PFSK-1 (cell line): Measurements from ENCODE around the gene MRPL54.

Source experiments
- FOXP2 ChIP-seq: optimal IDR thresholded peaks from 2 replicates; pipeline ENCODE3; 2011; ENCODE audit warnings: borderline replicate concordance, control low read depth, inconsistent platforms; ENCODE audit not compliant: insufficient read depth; ENCODE audit errors: extremely low read length, extremely low read depth
- POLR2AphosphoS5 ChIP-seq: IDR thresholded peaks from 2 replicates; pipeline ENCODE4 v1.6.1; 2012; ENCODE audit warnings: low read depth, mild to moderate bottlenecking, control low read depth, low read length, moderate library complexity
- REST ChIP-seq, 2 experiments: IDR thresholded peaks; 2 replicates each; pipeline versions ENCODE4 v1.6.1 to v1.8.0; 2011 to 2012; ENCODE audit warnings: low read depth in 2 of 2, low read length in 2 of 2, control low read depth in 1 of 2, inconsistent platforms in 1 of 2, mild to moderate bottlenecking in 1 of 2, moderate library complexity in 1 of 2; ENCODE audit not compliant: insufficient read depth in 1 of 2
- SIN3A ChIP-seq: IDR thresholded peaks from 2 replicates; pipeline ENCODE4 v1.6.1; 2012; ENCODE audit warnings: mild to moderate bottlenecking, low read length, moderate library complexity, borderline replicate concordance; ENCODE audit not compliant: insufficient read depth
- TAF1 ChIP-seq: IDR thresholded peaks from 2 replicates; pipeline ENCODE4 v1.6.1; 2012; ENCODE audit warnings: low read length, control low read depth, borderline replicate concordance; ENCODE audit not compliant: insufficient read depth

MRPL54 gene

GRCh38 chr19:3734310-3734600, 28.2 kb upstream of the MRPL54 start:
- TF ChIP-seq REST (IDR thresholded peaks at IDR 0.05; ENCODE audit: insufficient read depth in 1 of 2, low read depth in 2 of 2, low read length in 2 of 2) (no peak), FOXP2 (no peak), TAF1 (no peak), SIN3A (no peak), POLR2AphosphoS5 (no peak)

- no peak for TF ChIP-seq TAF1
- no peak for TF ChIP-seq FOXP2
- no peak for TF ChIP-seq POLR2AphosphoS5
- no peak for TF ChIP-seq SIN3A
These were observed 26.3 kb upstream of the MRPL54 start for GRCh38 chr19:3736106-3736724.

GRCh38 chr19:3737487-3738205, 24.8 kb upstream of the MRPL54 start:
- TF ChIP-seq FOXP2: no peak
- TF ChIP-seq REST (IDR thresholded peaks at IDR 0.05; ENCODE audit: insufficient read depth in 1 of 2, low read depth in 2 of 2, low read length in 2 of 2): no peak
- no peak for TF ChIP-seq POLR2AphosphoS5
- TF ChIP-seq TAF1: no peak
- TF ChIP-seq SIN3A: no peak

- TF ChIP-seq TAF1 (no peak), SIN3A (no peak), FOXP2 (no peak), REST (IDR thresholded peaks at IDR 0.05; ENCODE audit: insufficient read depth in 1 of 2, low read depth in 2 of 2, low read length in 2 of 2) (no peak), POLR2AphosphoS5 (no peak)
These were observed 23.8 kb upstream of the MRPL54 start for GRCh38 chr19:3738477-3739220.

GRCh38 chr19:3740431-3740830, 22.1 kb upstream of the MRPL54 start:
- TF ChIP-seq REST (IDR thresholded peaks at IDR 0.05; ENCODE audit: insufficient read depth in 1 of 2, low read depth in 2 of 2, low read length in 2 of 2) (no peak), SIN3A (no peak), FOXP2 (no peak), TAF1 (no peak), POLR2AphosphoS5 (no peak)
